ENCODE data around the gene HOXA3. TPM values are rescaled to one million over a fixed set of nuclear protein-coding genes. Genes with fewer than 3 reads are reported as not detected.

The HOXA3 gene
- total and polyA plus RNA-seq, 9 donors: 0.36 to 50.9 (median 2.3) TPM

DNA sequence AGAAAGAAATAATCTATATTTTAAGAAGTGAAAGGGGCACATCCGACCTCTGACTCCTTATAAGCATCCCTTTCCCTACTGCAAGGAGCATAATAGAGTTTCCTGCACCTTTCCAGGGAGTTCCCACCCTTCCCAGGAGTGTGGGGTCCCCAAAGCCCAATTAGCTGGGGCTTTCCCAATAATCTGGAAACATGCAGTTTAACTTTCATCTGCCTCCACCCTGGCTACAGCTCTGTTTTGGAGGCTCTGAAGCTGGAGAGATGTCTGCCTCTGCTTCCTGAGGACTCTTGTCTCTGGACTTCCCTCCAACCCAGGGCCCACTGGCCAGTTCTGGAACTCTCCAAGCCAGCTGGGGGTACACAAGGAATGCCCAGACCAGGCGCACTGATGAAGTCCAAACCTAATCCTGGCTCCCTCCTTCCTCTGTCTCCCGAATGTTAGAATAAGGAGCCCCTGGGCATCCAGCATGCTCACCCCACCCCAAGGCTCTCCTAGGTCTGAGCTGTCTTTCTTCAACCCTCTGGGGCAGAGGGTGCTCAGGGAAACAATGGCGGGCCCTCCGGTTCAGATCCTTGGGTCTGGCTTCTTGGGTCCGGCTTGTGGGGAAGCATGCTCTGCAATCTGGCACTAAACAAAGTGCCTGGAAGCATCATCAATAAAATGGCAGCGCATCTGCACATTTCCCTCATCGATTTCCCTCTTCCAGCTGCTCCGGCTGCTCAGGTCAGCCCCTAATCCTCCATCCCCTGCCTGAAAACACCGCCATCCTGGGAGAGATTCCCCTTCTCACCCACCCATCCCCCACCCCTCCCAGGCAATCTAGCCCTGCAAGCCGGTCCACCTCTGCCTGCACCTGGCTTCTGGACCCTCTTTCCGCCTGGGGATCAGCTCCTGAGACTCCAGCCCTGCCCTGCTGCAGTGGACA, 35.2 kb downstream of the HOXA3 start:
- no peaks in the 10 kb centered on the region for H3K4me1 ChIP-seq (ENCODE audit: insufficient read depth)
- H3K27ac ChIP-seq: peak overlapping the region in 1 of 2 donors; percentile 76
- 42 to 63% (median 50%) methylated on average over 12 of the region's 12 CpGs for WGBS, 3 donors
- intact Hi-C loops (cut with DNase I): no loop called here
- peak in 1 of 5 donors; percentile 39 for DNase-seq
- TF ChIP-seq, protein P1, sequence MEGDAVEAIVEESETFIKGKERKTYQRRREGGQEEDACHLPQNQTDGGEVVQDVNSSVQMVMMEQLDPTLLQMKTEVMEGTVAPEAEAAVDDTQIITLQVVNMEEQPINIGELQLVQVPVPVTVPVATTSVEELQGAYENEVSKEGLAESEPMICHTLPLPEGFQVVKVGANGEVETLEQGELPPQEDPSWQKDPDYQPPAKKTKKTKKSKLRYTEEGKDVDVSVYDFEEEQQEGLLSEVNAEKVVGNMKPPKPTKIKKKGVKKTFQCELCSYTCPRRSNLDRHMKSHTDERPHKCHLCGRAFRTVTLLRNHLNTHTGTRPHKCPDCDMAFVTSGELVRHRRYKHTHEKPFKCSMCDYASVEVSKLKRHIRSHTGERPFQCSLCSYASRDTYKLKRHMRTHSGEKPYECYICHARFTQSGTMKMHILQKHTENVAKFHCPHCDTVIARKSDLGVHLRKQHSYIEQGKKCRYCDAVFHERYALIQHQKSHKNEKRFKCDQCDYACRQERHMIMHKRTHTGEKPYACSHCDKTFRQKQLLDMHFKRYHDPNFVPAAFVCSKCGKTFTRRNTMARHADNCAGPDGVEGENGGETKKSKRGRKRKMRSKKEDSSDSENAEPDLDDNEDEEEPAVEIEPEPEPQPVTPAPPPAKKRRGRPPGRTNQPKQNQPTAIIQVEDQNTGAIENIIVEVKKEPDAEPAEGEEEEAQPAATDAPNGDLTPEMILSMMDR (IDR thresholded peaks at IDR 0.05): no peak
- TF ChIP-seq POLR2A (IDR thresholded peaks at IDR 0.05) (no peak), EP300 (IDR thresholded peaks at IDR 0.05) (no peak)
- no peak overlapping the region for H3K4me3 ChIP-seq
- H3K9me3 ChIP-seq: no peaks in the 10 kb centered on the region
- no peaks in the 10 kb centered on the region for H3K36me3 ChIP-seq
- no peaks in the 10 kb centered on the region for H3K27me3 ChIP-seq

DNA sequence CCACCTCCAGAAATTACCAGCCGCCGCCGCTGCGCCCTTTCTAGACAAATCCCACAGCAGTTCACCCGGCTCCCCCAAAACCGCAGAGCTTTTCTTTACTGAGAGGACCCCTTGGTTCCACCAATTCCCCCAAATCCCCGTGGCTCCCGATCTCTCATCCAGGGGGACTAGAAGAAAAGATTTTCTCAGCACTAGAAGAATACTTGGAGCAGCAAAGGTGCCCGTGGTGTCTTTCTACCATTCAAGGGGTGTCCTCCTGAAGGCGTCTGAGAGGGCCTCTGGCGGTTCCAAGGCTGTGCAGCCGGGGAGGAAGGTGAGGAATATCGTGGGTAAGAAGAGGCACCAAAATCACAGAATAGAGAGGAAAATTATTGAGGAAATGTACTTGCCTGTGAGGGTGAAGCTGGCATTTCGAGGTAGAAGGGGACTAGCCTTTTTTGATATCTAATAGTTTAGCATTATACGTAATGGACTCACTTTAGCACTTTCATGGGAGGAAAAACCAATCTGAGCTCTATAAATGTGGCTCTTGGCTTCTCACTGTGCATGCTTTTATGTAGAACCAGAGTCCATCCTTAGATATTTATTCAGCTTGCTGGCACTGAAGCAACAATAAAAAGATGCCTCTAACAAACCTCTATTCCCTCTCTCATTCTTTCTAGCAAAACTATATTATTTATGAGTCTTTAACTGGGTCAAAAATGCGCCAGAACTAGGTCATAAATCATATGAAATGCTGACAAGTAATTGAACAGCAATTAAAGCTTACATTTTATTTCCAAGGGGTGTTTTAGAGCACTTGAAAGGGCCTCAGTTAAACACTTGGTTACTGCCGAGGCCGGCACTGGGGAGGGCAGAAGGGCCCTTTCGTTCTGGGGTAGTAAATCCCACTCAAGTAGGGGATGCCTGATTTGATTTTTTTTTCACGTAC, 36.1 kb downstream of the HOXA3 start:
- Histone ChIP-seq H3K36me3 (no peaks in the 10 kb centered on the region), H3K4me3 (peak overlapping the region; percentile 24), H3K27me3 (no peaks in the 10 kb centered on the region), H3K4me1 (ENCODE audit: insufficient read depth) (no peaks in the 10 kb centered on the region), H3K9me3 (no peaks in the 10 kb centered on the region), H3K27ac (peak overlapping the region in 1 of 2 donors; percentile 76)
- 49 to 65% (median 57%) methylated on average over 20 of the region's 20 CpGs for WGBS, 3 donors
- intact Hi-C loops (cut with DNase I): no loop called here
- TF ChIP-seq EP300 (IDR thresholded peaks at IDR 0.05): no peak
- TF ChIP-seq, protein P1 (IDR thresholded peaks at IDR 0.05): no peak
- no peak for TF ChIP-seq POLR2A (IDR thresholded peaks at IDR 0.05)
- peak in 1 of 5 donors; percentile 34 for DNase-seq

DNA sequence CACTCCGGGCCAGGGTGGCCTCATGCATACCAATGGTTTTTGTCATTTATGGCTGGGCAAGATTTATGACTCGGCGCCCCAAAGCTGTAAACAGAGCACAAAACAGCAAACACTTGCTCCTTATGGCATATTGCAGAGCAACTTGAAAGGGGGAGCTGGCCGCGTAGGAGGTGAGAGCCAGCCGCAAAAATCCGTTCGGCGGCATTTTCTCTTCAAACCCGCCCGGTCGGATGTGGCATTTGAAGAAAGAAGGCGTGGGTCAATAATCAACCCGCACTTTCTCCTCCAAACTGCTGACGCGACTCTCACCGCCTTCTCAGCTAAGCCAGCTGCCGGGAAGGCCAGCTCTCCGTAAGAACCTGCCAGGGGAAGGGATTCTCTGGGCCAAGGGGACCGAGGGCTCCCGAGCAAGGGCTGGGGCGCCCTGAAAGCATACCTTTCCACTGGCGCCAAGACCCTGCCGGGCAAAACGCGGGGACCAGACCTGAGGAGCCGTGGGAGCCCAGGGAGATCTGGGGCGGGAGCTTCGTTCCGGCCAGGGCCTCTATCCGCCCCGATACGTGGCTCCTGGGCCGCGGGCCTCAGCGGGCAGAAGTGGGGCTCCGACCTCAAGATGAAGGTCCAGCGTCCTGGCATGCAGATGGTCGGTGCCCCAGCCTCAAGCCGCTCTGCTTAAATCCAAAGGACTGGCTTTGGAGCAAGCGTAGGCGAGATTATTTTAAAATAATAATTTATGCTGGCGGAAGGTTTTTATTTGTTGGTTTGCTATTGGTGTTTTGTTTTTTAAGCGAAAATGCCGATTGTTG, 37.0 kb downstream of the HOXA3 start:
- intact Hi-C loops (cut with DNase I): no loop called here
- peak in 1 of 5 donors; percentile 58 for DNase-seq
- no peaks in the 10 kb centered on the region for H3K36me3 ChIP-seq
- H3K4me1 ChIP-seq (ENCODE audit: insufficient read depth): no peaks in the 10 kb centered on the region
- H3K4me3 ChIP-seq: peak overlapping the region; percentile 24
- H3K27ac ChIP-seq: peak overlapping the region in 1 of 2 donors; percentile 76
- 16 to 38% (median 27%) methylated on average over 45 of the region's 45 CpGs for WGBS, 3 donors
- no peaks in the 10 kb centered on the region for H3K9me3 ChIP-seq
- peaks cover 2% of the 10 kb centered on the region for H3K27me3 ChIP-seq
- no peak for TF ChIP-seq POLR2A (IDR thresholded peaks at IDR 0.05)
- TF ChIP-seq, protein P1 (IDR thresholded peaks at IDR 0.05): no peak
- no peak for TF ChIP-seq EP300 (IDR thresholded peaks at IDR 0.05)

DNA sequence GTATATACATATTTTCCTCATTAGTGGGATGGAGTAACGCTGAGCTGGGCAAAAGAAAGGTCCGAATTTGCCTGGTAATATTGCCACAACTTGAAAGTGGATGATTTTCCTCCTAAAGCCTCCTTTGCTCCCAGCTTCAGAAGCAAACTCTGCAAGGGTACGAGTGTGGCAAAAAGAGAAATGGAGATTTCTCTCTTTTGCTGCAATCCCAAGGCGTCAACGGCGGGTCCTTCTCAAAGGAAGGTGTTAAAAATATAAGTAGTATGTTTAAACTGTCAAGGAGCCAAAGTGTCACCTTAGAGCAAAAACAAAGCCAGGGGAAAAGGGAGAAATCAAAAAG, 37.5 kb downstream of the HOXA3 start:
- TF ChIP-seq POLR2A (IDR thresholded peaks at IDR 0.05): no peak
- TF ChIP-seq EP300 (IDR thresholded peaks at IDR 0.05): no peak
- TF ChIP-seq, protein P1 (IDR thresholded peaks at IDR 0.05): no peak
- no peaks in the 10 kb centered on the region for H3K36me3 ChIP-seq
- peaks cover 3% of the 10 kb centered on the region for H3K27me3 ChIP-seq
- WGBS, 3 donors: 43 to 61% (median 57%) methylated on average over 6 of the region's 6 CpGs
- peak overlapping the region in 1 of 2 donors; percentile 76 for H3K27ac ChIP-seq
- H3K4me3 ChIP-seq: peak overlapping the region; percentile 24
- H3K9me3 ChIP-seq: no peaks in the 10 kb centered on the region
- intact Hi-C loops (cut with DNase I): no loop called here
- no peaks in the 10 kb centered on the region for H3K4me1 ChIP-seq (ENCODE audit: insufficient read depth)
- DNase-seq: no peak

All from ovary (tissue), 9 donors.